HCT116 (cell line): ENCODE results near the gene GBP5. TPM values are rescaled to one million over a fixed set of nuclear protein-coding genes. Genes with fewer than 3 reads are reported as not detected.
A peak's percentile ranks its signal among the peaks of the same experiment; 100 is the strongest.

ENCODE experiments used
- ATAC-seq: fragments of 200-7000 bp; cut with Tn5 transposase; 2 replicates; pipeline ENCODE4 v1.9.1; 2020; ENCODE audit warnings: mild to moderate bottlenecking, moderate library complexity
- BruUV-seq: library from RNA; stranded (reverse); fragments of 400-500 nt; replicated peaks from 2 replicates; lab custom pipeline; 2021; lab: Mats Ljungman, UMichigan
- CTCF ChIA-PET: fragments of 300-600 bp; sonication (Branson Sonifier 250); formaldehyde crosslinking; loops from one replicate; lab custom pipeline; 2021; ENCODE audit warnings: antibody characterized with exemption; lab: Charles Lee
- POLR2A ChIA-PET: fragments of 300-600, 350-600 bp; sonication (Branson Sonifier 250); formaldehyde crosslinking; loops from one replicate; lab custom pipeline; 2021; ENCODE audit warnings: antibody characterized with exemption; lab: Charles Lee
- RAD21 ChIA-PET, 2 experiments: fragments of 300-600 bp; sonication (Branson Sonifier 250); formaldehyde crosslinking; loops; one replicate each; lab custom pipeline; 2023; ENCODE audit warnings: low total read pairs in 2 of 2; ENCODE audit not compliant: uncharacterized antibody in 2 of 2, unreplicated experiment in 2 of 2, low non-redundant PET in 1 of 2; lab: Charles Lee
- DNase-seq: peaks from one replicate; pipeline ENCODE4 v3.0.0-alpha.2; 2010; ENCODE audit warnings: low read depth, low spot score
- H2AFZ ChIP-seq: fragments of 200-600 bp; shearing (Covaris generic), sonication (generic); 2 replicates; pipeline ENCODE4 v1.6.1; 2017; ENCODE audit warnings: low read depth, mixed run types, mixed read lengths, antibody characterized with exemption, low read length; ENCODE audit not compliant: poor library complexity, severe bottlenecking
- H3K27ac ChIP-seq: 2 replicates; pipeline ENCODE4 v1.5.1; 2012; ENCODE audit warnings: low read depth, low read length
- H3K27me3 ChIP-seq: fragments of 200-600 bp; sonication (generic); 2 replicates; pipeline ENCODE4 v1.6.1; 2016; ENCODE audit warnings: mixed run types, low read length, mixed read lengths; ENCODE audit not compliant: insufficient read depth
- H3K36me3 ChIP-seq, 2 experiments: fragments of 200-500 bp in 1 of 2; fragments of 200-600 bp in 1 of 2; sonication (Bioruptor generic) in 1 of 2; sonication (generic) in 1 of 2; 2 replicates each; pipeline versions ENCODE4 v1.5.1 to v1.6.1; 2014 to 2016; ENCODE audit warnings: low read length in 2 of 2, inconsistent platforms in 1 of 2, mixed read lengths in 1 of 2, mixed run types in 1 of 2; ENCODE audit not compliant: insufficient read depth in 2 of 2, control insufficient read depth in 1 of 2
- H3K4me1 ChIP-seq, 2 experiments: fragments of 200-600 bp in 1 of 2; sonication (generic) in 1 of 2; 2 replicates each; pipeline versions ENCODE4 v1.5.1 to v1.6.1; 2012 to 2017; ENCODE audit warnings: low read length in 2 of 2, inconsistent platforms in 1 of 2, mild to moderate bottlenecking in 1 of 2, mixed read lengths in 1 of 2, mixed run types in 1 of 2, moderate library complexity in 1 of 2; ENCODE audit not compliant: insufficient read depth in 2 of 2, control insufficient read depth in 1 of 2
- H3K4me2 ChIP-seq: fragments of 200-600 bp; sonication (generic); 2 replicates; pipeline ENCODE4 v1.6.1; 2017; ENCODE audit warnings: mixed run types, low read length, mixed read lengths
- H3K4me3 ChIP-seq, 2 experiments: fragments of 200-600 bp in 1 of 2; sonication (generic) in 1 of 2; replicated peaks in 1 of 2; 2 replicates each; pipeline ENCODE4 v1.5.1; 2011 to 2016; ENCODE audit warnings: low read length in 2 of 2, control low read depth in 1 of 2, low read depth in 1 of 2, mild to moderate bottlenecking in 1 of 2, mixed read lengths in 1 of 2, mixed run types in 1 of 2
- H3K79me2 ChIP-seq: fragments of 200-600 bp; sonication (generic); 2 replicates; pipeline ENCODE4 v1.6.1; 2017; ENCODE audit warnings: mild to moderate bottlenecking, mixed run types, low read length, moderate library complexity, mixed read lengths; ENCODE audit not compliant: insufficient read depth
- H3K9ac ChIP-seq: fragments of 200-600 bp; sonication (generic); 2 replicates; pipeline ENCODE4 v1.6.1; 2016; ENCODE audit warnings: low read length, mixed read lengths
- H3K9me2 ChIP-seq: fragments of 200-600 bp; sonication (generic), shearing (Covaris generic); 2 replicates; pipeline ENCODE4 v1.6.1; 2017; ENCODE audit warnings: mixed run types, mild to moderate bottlenecking, moderate library complexity; ENCODE audit not compliant: insufficient read depth
- H3K9me3 ChIP-seq, 2 experiments: fragments of 200-500 bp in 1 of 2; fragments of 200-600 bp in 1 of 2; sonication (Bioruptor generic) in 1 of 2; sonication (generic) in 1 of 2; 2 replicates each; pipeline ENCODE4 v1.6.1; 2014 to 2017; ENCODE audit warnings: low read length in 2 of 2, mixed read lengths in 2 of 2, inconsistent platforms in 1 of 2, low read depth in 1 of 2, mild to moderate bottlenecking in 1 of 2, mixed run types in 1 of 2, moderate library complexity in 1 of 2; ENCODE audit not compliant: control insufficient read depth in 1 of 2, insufficient read depth in 1 of 2
- H4K20me1 ChIP-seq: fragments of 200-600 bp; sonication (generic), shearing (Covaris generic); 2 replicates; pipeline ENCODE4 v1.6.1; 2017; ENCODE audit warnings: mixed run types, mild to moderate bottlenecking, moderate library complexity; ENCODE audit not compliant: insufficient read depth
- CBX3 ChIP-seq: IDR thresholded peaks from 2 replicates; pipeline ENCODE4 v1.6.1; 2012; ENCODE audit warnings: low read depth
- CTCF ChIP-seq, 3 experiments: fragments of 200-600 bp in 1 of 3; sonication (generic) in 1 of 3; IDR thresholded peaks in 2 of 3; conservative IDR thresholded peaks in 1 of 3; 2 replicates each; pipeline ENCODE4 v1.5.1; 2012 to 2017; ENCODE audit warnings: low read depth in 2 of 3, low read length in 2 of 3, antibody characterized with exemption in 1 of 3, borderline replicate concordance in 1 of 3, control low read depth in 1 of 3, mild to moderate bottlenecking in 1 of 3, mixed read lengths in 1 of 3, mixed run types in 1 of 3, moderate library complexity in 1 of 3; ENCODE audit not compliant: insufficient read depth in 1 of 3
- EGR1 ChIP-seq: IDR thresholded peaks from 2 replicates; pipeline ENCODE4 v1.6.1; 2012; ENCODE audit warnings: low read depth
- POLR2A ChIP-seq: IDR thresholded peaks from 2 replicates; pipeline ENCODE4 v1.7.0; 2011; ENCODE audit warnings: borderline replicate concordance; ENCODE audit not compliant: insufficient read depth, insufficient read length; ENCODE audit errors: extremely low read depth
- POLR2AphosphoS5 ChIP-seq: IDR thresholded peaks from 2 replicates; pipeline ENCODE4 v1.6.1; 2011; ENCODE audit warnings: mild to moderate bottlenecking, low read depth, low read length, moderate library complexity
- SRF ChIP-seq: IDR thresholded peaks from 2 replicates; pipeline ENCODE4 v1.6.1; 2012; ENCODE audit warnings: low read depth
- ZFX ChIP-seq: fragments of 450-650 bp; IDR thresholded peaks from 2 replicates; pipeline ENCODE4 v1.6.1; 2017
- intact Hi-C: fragments of 100-400 bp; cut with micrococcal nuclease; formaldehyde crosslinking; loops from 2 replicates; pipeline ENCODE4 v1.10.0; 2022
- total RNA-seq: library from RNA; stranded (reverse); gene quantifications from one replicate; pipeline ENCODE4 v1.2.1, GENCODE V29; 2021; ENCODE audit not compliant: unreplicated experiment

GBP5 gene
- total RNA-seq, 1 experiment from 2014 or later, result 0.17 TPM

- no peaks in the 10 kb centered on the region for H3K27me3 ChIP-seq
- H3K36me3 ChIP-seq, result no peaks in the 10 kb centered on the region
- intact Hi-C loops, result no loop called here
- no peak overlapping the region for H3K27ac ChIP-seq
- peaks cover 29 to 34% of the 10 kb centered on the region in 2 experiments; a peak in 3 of 4 replicates for H3K4me1 ChIP-seq
- no peak overlapping the region for H2AFZ ChIP-seq
- H3K79me2 ChIP-seq, result no peaks in the 10 kb centered on the region
- H3K4me3 ChIP-seq, result no peak overlapping the region
- H3K9me2 ChIP-seq, result no peaks in the 10 kb centered on the region
- DNase-seq, result no peak
- ChIA-PET RAD21 (no interaction called here), POLR2A (no interaction called here), CTCF (no interaction called here)
- no peaks in the 10 kb centered on the region for H3K9me3 ChIP-seq
- no peak for TF ChIP-seq SRF
- no peak overlapping the region; the same call in 1 of the 2 replicates for H3K4me2 ChIP-seq
- 0 out of 2 replicates have a peak, but pooled peaks have one; percentile 36 for ATAC-seq
- no TSS peak for BruUV-seq
- H4K20me1 ChIP-seq, result no peaks in the 10 kb centered on the region
- no peak overlapping the region for H3K9ac ChIP-seq
Observed at GRCh38 chr1:89260042-89260441, 12.6 kb downstream of the GBP5 start.

- intact Hi-C loops, result no loop called here
- Histone ChIP-seq H3K4me2 (no peak overlapping the region), H3K27ac (no peak overlapping the region), H3K9me2 (no peaks in the 10 kb centered on the region), H2AFZ (no peak overlapping the region), H3K4me1 (peaks cover 29 to 34% of the 10 kb centered on the region in 2 experiments; a peak in 3 of 4 replicates), H4K20me1 (no peaks in the 10 kb centered on the region), H3K9me3 (no peaks in the 10 kb centered on the region), H3K36me3 (no peaks in the 10 kb centered on the region), H3K27me3 (no peaks in the 10 kb centered on the region), H3K9ac (no peak overlapping the region), H3K4me3 (no peak overlapping the region), H3K79me2 (no peaks in the 10 kb centered on the region)
- POLR2A ChIA-PET, result no interaction called here
- TF ChIP-seq POLR2A (no peak), CTCF (IDR thresholded peaks at IDR 0.05 in 2 of 3, conservative IDR thresholded peaks at IDR 0.05 in 1 of 3; ENCODE audit: borderline replicate concordance in 1 of 3, insufficient read depth in 1 of 3, low read depth in 2 of 3, low read length in 2 of 3) (no peak), POLR2AphosphoS5 (no peak), EGR1 (no peak), ZFX (no peak), CBX3 (no peak)
- CTCF ChIA-PET, result no interaction called here
- DNase-seq (no peak), ATAC-seq (no peak)
- RAD21 ChIA-PET, result no interaction called here
- no TSS peak for BruUV-seq
Observed at GRCh38 chr1:89259283-89259971, 13.2 kb downstream of the GBP5 start.
